ENCODE results near the gene C1orf116. TPM values are rescaled to one million over a fixed set of nuclear protein-coding genes. Genes with fewer than 3 reads are reported as not detected.

C1orf116 gene
- total RNA-seq, 1 donor, result not detected

- no peaks in the 10 kb centered on the region for H4K20me1 ChIP-seq (ENCODE audit: insufficient read depth, low read length)
- no peaks in the 10 kb centered on the region for H3K27me3 ChIP-seq (ENCODE audit: insufficient read depth, low read length)
- H3K4me1 ChIP-seq (ENCODE audit: insufficient read depth, low read length), result peaks cover 7% of the 10 kb centered on the region
- H3K9me3 ChIP-seq (ENCODE audit: low read depth, low read length), result no peaks in the 10 kb centered on the region
- no peak for TF ChIP-seq CTCF (IDR thresholded peaks at IDR 0.05; ENCODE audit: extremely low read depth, low read depth, low read length)
- H3K36me3 ChIP-seq (ENCODE audit: insufficient read depth, low read length), result no peaks in the 10 kb centered on the region
- no peak overlapping the region for H3K27ac ChIP-seq (ENCODE audit: low read depth, low read length)
- peak overlapping the region; percentile 23 for H2AFZ ChIP-seq (ENCODE audit: low read length)
- no peaks in the 10 kb centered on the region for H3K79me2 ChIP-seq (ENCODE audit: insufficient read depth, low read length)
- no peak overlapping the region for H3K4me2 ChIP-seq (ENCODE audit: insufficient read depth, low read length)
- no peak overlapping the region for H3K4me3 ChIP-seq (ENCODE audit: insufficient read depth, low read length)
- DNase-seq (ENCODE audit: insufficient read length, low spot score, missing footprints), result no peak
These were observed 43.8 kb upstream of the C1orf116 start for GRCh38 chr1:207076181-207076955.

DNA sequence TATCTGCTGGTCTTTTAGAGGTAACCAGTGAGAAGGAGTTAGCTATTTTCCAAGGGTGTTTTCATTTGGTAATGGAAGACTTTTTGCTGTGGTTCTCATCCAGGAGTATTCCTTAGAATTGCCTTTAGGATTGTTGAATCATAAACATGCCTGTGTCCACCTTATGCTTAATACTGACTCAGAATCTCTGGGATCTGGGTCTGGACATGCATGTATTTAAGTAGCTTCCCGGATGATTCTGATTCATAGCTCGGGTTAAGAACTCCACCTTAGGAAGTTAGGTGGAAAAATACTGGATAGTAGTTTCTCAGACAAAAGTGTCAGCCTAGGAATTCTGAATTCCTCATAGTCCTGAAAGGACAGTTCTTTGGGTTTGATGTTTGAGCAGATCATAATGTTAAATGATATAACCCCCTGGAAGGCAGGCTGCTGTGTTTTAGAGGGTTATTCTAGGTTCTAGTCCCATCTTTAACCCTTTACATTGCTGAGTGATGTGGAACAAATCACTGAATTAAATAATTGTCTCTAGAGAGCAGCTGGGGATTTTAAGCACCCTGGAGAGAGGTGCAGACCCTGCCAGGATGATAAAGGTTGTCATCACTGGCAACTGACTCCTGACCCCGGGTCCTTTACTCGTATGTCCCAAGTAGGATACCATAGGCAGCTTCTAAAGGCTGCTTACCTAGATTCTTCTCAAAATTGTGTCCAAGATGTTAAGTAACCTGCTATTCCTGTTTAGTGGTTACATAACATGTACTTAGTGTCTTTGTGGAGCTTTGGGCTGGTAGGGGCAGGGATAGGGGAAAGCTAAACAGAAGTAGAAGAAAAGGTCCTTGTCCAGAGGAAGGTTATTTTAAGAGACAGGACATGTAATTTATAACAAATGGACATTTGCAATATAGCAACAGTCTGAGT, 41.6 kb upstream of the C1orf116 start:
- TF ChIP-seq CTCF (IDR thresholded peaks at IDR 0.05; ENCODE audit: extremely low read depth, low read depth, low read length), result no peak

GRCh38 chr1:207072233-207072632, 39.7 kb upstream of the C1orf116 start:
- no peak overlapping the region for H2AFZ ChIP-seq (ENCODE audit: low read length)
- no peak overlapping the region for H3K4me2 ChIP-seq (ENCODE audit: insufficient read depth, low read length)
- no peaks in the 10 kb centered on the region for H4K20me1 ChIP-seq (ENCODE audit: insufficient read depth, low read length)
- peaks cover 7% of the 10 kb centered on the region for H3K4me1 ChIP-seq (ENCODE audit: insufficient read depth, low read length)
- no peak for DNase-seq (ENCODE audit: insufficient read length, low spot score, missing footprints)
- TF ChIP-seq CTCF (IDR thresholded peaks at IDR 0.05; ENCODE audit: extremely low read depth, low read depth, low read length), result no peak
- H3K79me2 ChIP-seq (ENCODE audit: insufficient read depth, low read length), result no peaks in the 10 kb centered on the region
- H3K27ac ChIP-seq (ENCODE audit: low read depth, low read length), result no peak overlapping the region
- no peaks in the 10 kb centered on the region for H3K36me3 ChIP-seq (ENCODE audit: insufficient read depth, low read length)
- H3K27me3 ChIP-seq (ENCODE audit: insufficient read depth, low read length), result no peaks in the 10 kb centered on the region
- H3K9me3 ChIP-seq (ENCODE audit: low read depth, low read length), result no peaks in the 10 kb centered on the region
- H3K4me3 ChIP-seq (ENCODE audit: insufficient read depth, low read length), result no peak overlapping the region

More for the DNA sequence above, 41.6 kb upstream of the C1orf116 start:
- Histone ChIP-seq H3K79me2 (ENCODE audit: insufficient read depth, low read length) (no peaks in the 10 kb centered on the region), H2AFZ (ENCODE audit: low read length) (no peak overlapping the region), H3K36me3 (ENCODE audit: insufficient read depth, low read length) (no peaks in the 10 kb centered on the region), H3K27ac (ENCODE audit: low read depth, low read length) (no peak overlapping the region), H3K4me2 (ENCODE audit: insufficient read depth, low read length) (no peak overlapping the region), H4K20me1 (ENCODE audit: insufficient read depth, low read length) (no peaks in the 10 kb centered on the region), H3K4me3 (ENCODE audit: insufficient read depth, low read length) (no peak overlapping the region), H3K9me3 (ENCODE audit: low read depth, low read length) (no peaks in the 10 kb centered on the region), H3K27me3 (ENCODE audit: insufficient read depth, low read length) (no peaks in the 10 kb centered on the region), H3K4me1 (ENCODE audit: insufficient read depth, low read length) (peaks cover 7% of the 10 kb centered on the region)
- DNase-seq (ENCODE audit: insufficient read length, low spot score, missing footprints), result no peak

DNA sequence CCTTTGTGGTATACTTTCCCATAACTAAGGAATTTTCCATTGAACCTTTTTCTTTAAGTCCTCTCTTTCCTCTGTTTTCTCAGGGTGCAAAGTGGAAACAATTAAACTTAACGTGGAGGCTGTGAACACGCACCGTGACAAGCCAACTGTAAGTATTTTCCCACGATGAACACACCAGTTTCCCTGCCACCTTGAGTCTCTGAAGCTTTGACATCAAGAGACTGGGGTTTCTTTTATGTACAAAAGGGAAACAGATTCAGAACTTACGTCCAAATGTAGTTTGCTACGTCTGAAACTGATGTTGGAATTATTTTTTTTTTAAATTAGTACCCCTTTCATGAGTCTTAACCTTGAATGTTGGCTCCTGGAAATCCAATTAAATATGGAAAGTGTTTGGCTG, 38.9 kb upstream of the C1orf116 start:
- no peak for TF ChIP-seq CTCF (IDR thresholded peaks at IDR 0.05; ENCODE audit: extremely low read depth, low read depth, low read length)
- H3K4me3 ChIP-seq (ENCODE audit: insufficient read depth, low read length), result no peak overlapping the region
- DNase-seq (ENCODE audit: insufficient read length, low spot score, missing footprints), result no peak
- H3K4me1 ChIP-seq (ENCODE audit: insufficient read depth, low read length), result peaks cover 2% of the 10 kb centered on the region
- no peaks in the 10 kb centered on the region for H4K20me1 ChIP-seq (ENCODE audit: insufficient read depth, low read length)
- H2AFZ ChIP-seq (ENCODE audit: low read length), result no peak overlapping the region
- no peaks in the 10 kb centered on the region for H3K27me3 ChIP-seq (ENCODE audit: insufficient read depth, low read length)
- no peak overlapping the region for H3K4me2 ChIP-seq (ENCODE audit: insufficient read depth, low read length)
- H3K36me3 ChIP-seq (ENCODE audit: insufficient read depth, low read length), result no peaks in the 10 kb centered on the region
- no peaks in the 10 kb centered on the region for H3K9me3 ChIP-seq (ENCODE audit: low read depth, low read length)
- H3K79me2 ChIP-seq (ENCODE audit: insufficient read depth, low read length), result no peaks in the 10 kb centered on the region
- H3K27ac ChIP-seq (ENCODE audit: low read depth, low read length), result no peak overlapping the region
